Dendritic cell treated with granulocyte-macrophage colony-stimulating factor and Interleukin-4, amounts not matched to agents 40 ng/mL and 50 ng/mL, for 4 days (primary cell): ENCODE measurements around the gene METTL21C.

Experiments
- H3K27ac Mint-ChIP-seq: one replicate; pipeline ENCODE4 v1.8.0; 2022; ENCODE audit warnings: mild to moderate bottlenecking, mixed read lengths
- H3K27me3 Mint-ChIP-seq: one replicate; pipeline ENCODE4 v1.8.0; 2022; ENCODE audit warnings: mild to moderate bottlenecking, mixed read lengths
- H3K36me3 Mint-ChIP-seq: one replicate; pipeline ENCODE4 v1.8.0; 2022; ENCODE audit warnings: low read depth, mixed read lengths
- H3K4me1 Mint-ChIP-seq: one replicate; pipeline ENCODE4 v1.8.0; 2022; ENCODE audit warnings: low read depth, mixed read lengths
- H3K4me3 Mint-ChIP-seq: one replicate; pipeline ENCODE4 v1.8.0; 2022; ENCODE audit warnings: mild to moderate bottlenecking, moderate library complexity, mixed read lengths
- H3K9me3 Mint-ChIP-seq: one replicate; pipeline ENCODE4 v1.8.0; 2022; ENCODE audit warnings: mixed read lengths
- intact Hi-C: fragments of 100-400 bp; cut with micrococcal nuclease; formaldehyde crosslinking; loops from one replicate; pipeline ENCODE4 v1.15.0; 2022

Gene METTL21C

DNA sequence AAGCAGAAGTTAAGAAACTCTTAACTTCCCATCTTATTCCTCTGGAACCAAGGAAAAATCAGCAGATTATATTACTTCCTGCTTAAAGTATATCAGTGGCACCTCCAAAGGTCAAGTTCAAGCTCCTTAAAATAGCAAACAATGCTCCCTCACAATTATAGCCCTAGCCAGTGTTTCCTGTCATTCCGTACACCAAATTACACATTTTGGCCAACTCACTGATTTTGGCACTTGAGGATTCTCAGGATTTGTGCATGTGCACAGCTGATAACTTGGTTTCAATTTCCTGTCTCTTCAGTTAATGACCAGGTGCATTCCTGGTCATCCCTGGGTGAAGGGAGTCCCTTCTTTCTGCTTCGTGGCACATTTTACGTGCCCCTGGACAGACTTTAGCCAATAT lies 56.1 kb downstream of the METTL21C start:
- no peaks in the 10 kb centered on the region for H3K27me3 Mint-ChIP-seq
- H3K4me1 Mint-ChIP-seq: peaks cover 8% of the 10 kb centered on the region
- H3K4me3 Mint-ChIP-seq: no peak overlapping the region
- intact Hi-C loops: loop anchor here (5.0 kb wide), 1 partner anchor 34 kb away; no protein-coding TSS in a partner anchor
- peaks cover 96% of the 10 kb centered on the region for H3K36me3 Mint-ChIP-seq
- H3K9me3 Mint-ChIP-seq: no peaks in the 10 kb centered on the region
- H3K27ac Mint-ChIP-seq: peak overlapping the region; percentile 6
